Measurements from ENCODE around the gene ADAMTS14. TPM values are rescaled to one million over a fixed set of nuclear protein-coding genes. Genes with fewer than 3 reads are reported as not detected.
"Not testable (repeated sequence)": the region's sequence is repeated elsewhere in the genome, so short reads cannot be mapped to it uniquely, and the experiment has no call there.

Gene ADAMTS14
- total RNA-seq, 6 experiments from 2014 or later, result 0.03 to 0.09 (median 0.05) TPM; not detected in 2

DNA sequence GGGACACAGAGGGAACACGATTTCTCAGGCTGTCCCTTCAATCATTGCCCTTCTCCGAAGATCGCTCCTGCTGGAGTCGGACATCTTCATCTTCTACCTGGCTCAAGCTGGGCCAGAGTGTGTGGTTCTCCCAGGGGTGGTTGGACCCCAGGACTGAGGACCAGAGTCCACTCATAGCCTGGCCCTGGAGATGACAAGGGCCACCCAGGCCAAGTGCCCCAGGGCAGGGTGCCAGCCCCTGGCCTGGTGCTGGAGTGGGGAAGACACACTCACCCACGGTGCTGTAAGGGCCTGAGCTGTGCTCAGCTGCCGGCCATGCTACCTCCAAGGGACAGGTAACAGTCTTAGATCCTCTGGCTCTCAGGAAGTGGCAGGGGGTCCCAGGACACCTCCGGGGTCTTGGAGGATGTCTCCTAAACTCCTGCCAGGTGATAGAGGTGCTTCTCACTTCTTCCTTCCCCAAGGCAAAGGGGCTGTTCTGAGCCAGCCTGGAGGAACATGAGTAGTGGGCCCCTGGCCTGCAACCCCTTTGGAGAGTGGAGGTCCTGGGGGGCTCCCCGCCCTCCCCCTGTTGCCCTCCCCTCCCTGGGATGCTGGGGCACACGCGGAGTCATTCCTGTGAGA lies 89.5 kb downstream of the ADAMTS14 start:
- peaks cover 16% of the 10 kb centered on the region for H3K27me3 Mint-ChIP-seq (ENCODE audit: insufficient read depth)
- peaks cover 19% of the 10 kb centered on the region; the same call in 1 of the 2 replicates for H3K9me3 Mint-ChIP-seq
- TF ChIP-seq, protein P1, sequence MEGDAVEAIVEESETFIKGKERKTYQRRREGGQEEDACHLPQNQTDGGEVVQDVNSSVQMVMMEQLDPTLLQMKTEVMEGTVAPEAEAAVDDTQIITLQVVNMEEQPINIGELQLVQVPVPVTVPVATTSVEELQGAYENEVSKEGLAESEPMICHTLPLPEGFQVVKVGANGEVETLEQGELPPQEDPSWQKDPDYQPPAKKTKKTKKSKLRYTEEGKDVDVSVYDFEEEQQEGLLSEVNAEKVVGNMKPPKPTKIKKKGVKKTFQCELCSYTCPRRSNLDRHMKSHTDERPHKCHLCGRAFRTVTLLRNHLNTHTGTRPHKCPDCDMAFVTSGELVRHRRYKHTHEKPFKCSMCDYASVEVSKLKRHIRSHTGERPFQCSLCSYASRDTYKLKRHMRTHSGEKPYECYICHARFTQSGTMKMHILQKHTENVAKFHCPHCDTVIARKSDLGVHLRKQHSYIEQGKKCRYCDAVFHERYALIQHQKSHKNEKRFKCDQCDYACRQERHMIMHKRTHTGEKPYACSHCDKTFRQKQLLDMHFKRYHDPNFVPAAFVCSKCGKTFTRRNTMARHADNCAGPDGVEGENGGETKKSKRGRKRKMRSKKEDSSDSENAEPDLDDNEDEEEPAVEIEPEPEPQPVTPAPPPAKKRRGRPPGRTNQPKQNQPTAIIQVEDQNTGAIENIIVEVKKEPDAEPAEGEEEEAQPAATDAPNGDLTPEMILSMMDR (IDR thresholded peaks at IDR 0.05), result no peak
- peaks cover 3% of the 10 kb centered on the region; the same call in 1 of the 2 replicates for H3K4me1 Mint-ChIP-seq (ENCODE audit: low read depth)
- 0 out of 2 replicates have a peak, but pooled peaks cover 6% of the 10 kb centered on the region for H3K36me3 Mint-ChIP-seq (ENCODE audit: low read depth)
- H3K4me3 Mint-ChIP-seq, result no peak overlapping the region
- H3K27ac Mint-ChIP-seq, result no peak overlapping the region
- DNase-seq, result no peak

DNA sequence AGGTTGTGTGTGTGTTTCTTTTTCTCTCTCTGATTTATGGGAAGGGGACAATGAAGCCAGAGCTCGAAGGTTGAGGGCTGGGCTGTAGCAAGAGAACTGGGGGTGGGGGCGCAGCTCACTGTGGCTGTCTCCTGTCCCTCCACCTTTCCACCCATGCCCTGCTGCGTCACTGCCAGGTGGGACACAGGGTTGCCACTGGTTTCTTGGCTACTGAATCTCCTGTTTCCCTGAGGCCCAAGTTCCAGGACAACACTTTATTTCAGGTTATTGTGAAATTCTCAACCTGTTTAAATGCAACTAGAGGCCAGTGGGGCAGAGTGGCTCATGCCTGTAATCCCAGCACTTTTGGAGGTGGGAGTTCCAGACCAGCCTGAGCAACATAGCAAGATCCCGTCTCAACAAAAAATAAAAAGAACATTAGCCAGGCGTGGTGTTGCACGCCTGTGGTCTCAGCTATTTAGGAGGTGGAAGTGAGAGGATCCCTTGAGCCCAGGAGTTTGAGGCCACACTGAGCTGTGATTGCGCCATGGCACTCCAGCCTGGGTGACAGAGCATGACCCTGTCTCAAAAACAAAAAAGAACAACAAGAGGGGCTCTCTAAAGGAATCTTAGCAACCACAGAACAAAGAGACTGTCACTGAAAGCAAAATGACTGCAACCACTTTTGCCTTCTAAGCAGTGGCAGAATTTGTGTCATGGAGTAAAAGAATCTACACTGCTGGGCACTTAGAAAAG lies 90.3 kb downstream of the ADAMTS14 start:
- no peak for DNase-seq
- H3K9me3 Mint-ChIP-seq, result peaks cover 22% of the 10 kb centered on the region; the same call in 1 of the 2 replicates
- H3K4me3 Mint-ChIP-seq, result no peak overlapping the region
- H3K4me1 Mint-ChIP-seq (ENCODE audit: low read depth), result no peaks in the 10 kb centered on the region; the same call in 1 of the 2 replicates
- H3K27me3 Mint-ChIP-seq (ENCODE audit: insufficient read depth), result peaks cover 19% of the 10 kb centered on the region
- H3K36me3 Mint-ChIP-seq (ENCODE audit: low read depth), result 0 out of 2 replicates have a peak, but pooled peaks cover 6% of the 10 kb centered on the region
- TF ChIP-seq, protein P1 (IDR thresholded peaks at IDR 0.05), result no peak
- no peak overlapping the region for H3K27ac Mint-ChIP-seq

DNA sequence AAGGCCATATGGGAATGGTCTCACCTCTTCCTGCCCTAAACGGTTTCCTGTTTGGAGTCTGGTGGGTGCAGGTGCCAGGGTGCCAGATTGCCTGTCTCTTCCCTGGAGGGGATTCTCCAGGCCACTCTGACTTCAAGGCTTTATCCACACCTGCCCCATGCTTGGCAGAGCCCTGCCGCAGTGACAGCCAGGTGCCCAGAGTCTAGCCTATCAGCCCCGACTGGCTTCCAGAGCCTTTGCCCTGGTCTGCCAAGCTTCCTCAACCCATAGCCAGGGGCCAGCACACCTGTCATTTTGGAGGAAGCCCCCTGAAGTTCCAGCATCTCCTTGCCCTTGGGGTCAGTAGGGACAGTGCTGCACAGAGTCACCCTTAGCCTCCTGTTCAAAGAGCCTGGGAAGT lies 91.3 kb downstream of the ADAMTS14 start:
- Mint-ChIP-seq H3K27ac (no peak overlapping the region), H3K9me3 (peaks cover 22% of the 10 kb centered on the region; the same call in 1 of the 2 replicates), H3K4me3 (no peak overlapping the region), H3K36me3 (ENCODE audit: low read depth) (0 out of 2 replicates have a peak, but pooled peaks cover 6% of the 10 kb centered on the region), H3K27me3 (ENCODE audit: insufficient read depth) (peaks cover 27% of the 10 kb centered on the region), H3K4me1 (ENCODE audit: low read depth) (no peaks in the 10 kb centered on the region; the same call in 1 of the 2 replicates)
- DNase-seq, result no peak
- TF ChIP-seq, protein P1 (IDR thresholded peaks at IDR 0.05), result no peak

DNA sequence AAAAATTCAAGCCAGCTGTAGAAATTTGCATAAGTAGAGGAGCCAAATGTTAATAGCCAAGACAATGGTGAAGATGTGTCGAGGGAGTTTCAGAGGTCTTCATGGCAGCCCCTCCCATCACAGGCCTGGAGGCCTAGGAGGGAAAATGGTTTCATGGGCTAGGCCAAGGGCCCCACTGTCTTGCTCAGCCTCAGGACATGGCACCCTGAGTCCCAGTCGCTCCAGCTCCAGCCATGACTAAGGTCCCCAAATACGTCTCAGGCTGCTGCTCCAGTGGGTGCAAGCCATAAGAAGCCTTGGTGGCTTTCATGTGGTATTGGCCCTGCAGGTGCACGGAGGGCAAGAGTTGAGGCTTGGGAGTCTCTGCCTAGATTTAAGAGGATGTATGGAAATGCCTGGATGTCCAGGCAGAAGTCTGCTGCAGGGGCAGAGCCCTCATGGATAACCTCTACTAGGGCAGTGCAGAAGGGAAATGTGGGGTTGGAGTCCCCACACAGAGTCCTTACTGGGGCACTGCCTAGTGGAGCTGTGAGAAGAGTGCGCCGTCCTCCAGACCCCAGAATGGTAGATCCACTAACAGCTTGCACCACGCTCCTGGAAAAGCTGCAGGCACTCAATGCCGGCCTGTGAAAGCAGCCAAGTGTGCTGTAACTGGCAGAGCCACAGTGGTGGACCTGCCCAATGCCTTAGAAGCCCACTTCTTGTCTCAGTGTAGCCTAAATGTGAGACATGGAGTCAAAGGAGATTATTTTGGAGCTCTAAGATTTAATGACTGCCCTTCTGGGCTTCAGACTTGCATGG lies 93.7 kb downstream of the ADAMTS14 start:
- Mint-ChIP-seq H3K36me3 (ENCODE audit: low read depth) (0 out of 2 replicates have a peak, but pooled peaks cover 6% of the 10 kb centered on the region), H3K4me1 (ENCODE audit: low read depth) (no peaks in the 10 kb centered on the region)

DNA sequence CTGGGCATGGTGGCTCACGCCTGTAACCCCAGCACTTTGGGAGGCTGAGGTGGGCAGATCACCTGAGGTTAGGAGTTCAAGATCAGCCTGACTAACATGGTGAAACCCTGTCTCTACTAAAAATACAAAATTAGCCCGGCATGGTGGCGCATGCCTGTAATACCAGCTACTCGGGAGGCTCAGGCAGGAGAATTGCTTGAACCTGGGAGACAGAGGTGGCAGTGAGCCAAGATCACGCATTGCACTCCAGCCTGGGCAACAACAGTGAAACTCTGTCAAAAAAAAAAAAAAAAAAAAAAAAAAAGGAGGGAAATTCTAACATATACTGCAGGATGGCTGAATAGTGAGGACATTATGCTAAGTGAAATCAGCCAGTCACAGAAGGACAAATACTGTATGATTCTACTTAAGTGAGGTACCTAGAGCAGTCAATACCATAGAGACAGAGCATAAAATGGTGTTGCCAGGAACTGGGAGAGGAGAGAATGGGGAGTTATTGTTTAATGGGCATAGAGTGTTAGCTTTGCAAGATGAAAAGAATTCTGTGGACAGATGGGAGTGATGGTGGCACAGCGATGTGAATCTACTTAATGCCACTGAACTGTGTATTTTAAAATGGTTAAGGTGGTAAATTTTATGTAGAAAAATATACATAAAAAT lies 95.8 kb downstream of the ADAMTS14 start:
- not testable (repeated sequence) for DNase-seq; H3K27ac Mint-ChIP-seq; H3K4me3 Mint-ChIP-seq; H3K36me3 Mint-ChIP-seq (ENCODE audit: low read depth); H3K4me1 Mint-ChIP-seq (ENCODE audit: low read depth)
- Mint-ChIP-seq H3K9me3 (peaks cover 22% of the 10 kb centered on the region; the same call in 1 of the 2 replicates), H3K27me3 (ENCODE audit: insufficient read depth) (peaks cover 52% of the 10 kb centered on the region)

More for the DNA sequence above, 93.7 kb downstream of the ADAMTS14 start:
- DNase-seq, result no peak
- TF ChIP-seq, protein P1 (IDR thresholded peaks at IDR 0.05), result no peak
- H3K9me3 Mint-ChIP-seq, result peaks cover 22% of the 10 kb centered on the region; the same call in 1 of the 2 replicates
- H3K4me3 Mint-ChIP-seq, result no peak overlapping the region
- peaks cover 41% of the 10 kb centered on the region for H3K27me3 Mint-ChIP-seq (ENCODE audit: insufficient read depth)
- no peak overlapping the region for H3K27ac Mint-ChIP-seq

All from HFFc6 (cell line).